Measurements from ENCODE around the gene GLS. TPM values are rescaled to one million over a fixed set of nuclear protein-coding genes. Genes with fewer than 3 reads are reported as not detected.

GLS gene
- 100 to 1,000 TPM in 2 of 3 donors, 10 to 100 TPM in 1; 96.7 to 157 (median 133) TPM for total RNA-seq

DNA sequence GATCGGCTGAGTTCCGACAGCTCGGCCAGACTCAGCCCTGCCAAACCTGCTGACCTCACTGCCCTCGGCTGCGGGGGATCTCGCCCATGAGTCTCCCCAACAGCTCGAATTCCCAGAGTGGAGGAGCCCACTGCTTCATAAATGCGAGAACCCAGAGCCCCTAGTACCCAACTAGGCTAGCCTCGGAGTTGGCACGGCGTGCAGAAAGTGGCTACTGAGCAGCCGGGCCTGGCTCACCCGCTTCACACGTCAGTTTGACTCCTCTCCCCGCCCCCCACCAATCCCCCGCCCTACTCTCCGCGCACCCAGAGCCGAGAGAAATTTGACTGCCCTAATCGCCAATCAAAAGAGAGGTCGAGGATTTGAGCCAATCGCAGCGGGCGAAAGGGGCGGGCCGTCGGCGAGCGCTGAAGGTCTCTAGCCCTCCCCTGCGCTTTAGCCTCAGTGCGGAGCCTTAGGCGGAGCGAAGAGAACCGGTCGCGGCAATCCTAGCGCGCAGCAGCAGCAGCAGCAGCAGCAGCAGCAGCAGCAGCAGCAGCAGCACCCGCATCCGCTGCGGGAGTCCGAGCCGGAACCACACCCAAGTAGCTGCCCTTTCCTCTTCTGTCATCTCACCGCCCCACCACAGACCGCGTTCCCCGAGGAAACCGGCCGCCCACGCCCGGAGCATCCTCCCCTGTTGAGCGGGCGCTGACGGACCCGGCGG lies at the start of gene GLS:
GLS (plus strand) TSS at position 444 of the 706 bp plus-strand sequence. CDS start 264 bp downstream, outside the sequence.
- intact Hi-C loops (cut with DNase I; ENCODE audit: low total_unique reads): no loop called here
- H3K4me3 ChIP-seq: peak within 1 kb of the TSS; percentile 82 to 94 (median 86)
- no peaks in the 10 kb centered on the region for H3K36me3 ChIP-seq
- peak; percentile 95 for DNase-seq (ENCODE audit: low spot score in 2 of 2)
- peak; percentile 94 to 98 (median 98) for TF ChIP-seq POLR2AphosphoS5 (IDR thresholded peaks at IDR 0.05)
- TF ChIP-seq POLR2A (IDR thresholded peaks at IDR 0.05): peak; percentile 97
- TF ChIP-seq, protein P1, sequence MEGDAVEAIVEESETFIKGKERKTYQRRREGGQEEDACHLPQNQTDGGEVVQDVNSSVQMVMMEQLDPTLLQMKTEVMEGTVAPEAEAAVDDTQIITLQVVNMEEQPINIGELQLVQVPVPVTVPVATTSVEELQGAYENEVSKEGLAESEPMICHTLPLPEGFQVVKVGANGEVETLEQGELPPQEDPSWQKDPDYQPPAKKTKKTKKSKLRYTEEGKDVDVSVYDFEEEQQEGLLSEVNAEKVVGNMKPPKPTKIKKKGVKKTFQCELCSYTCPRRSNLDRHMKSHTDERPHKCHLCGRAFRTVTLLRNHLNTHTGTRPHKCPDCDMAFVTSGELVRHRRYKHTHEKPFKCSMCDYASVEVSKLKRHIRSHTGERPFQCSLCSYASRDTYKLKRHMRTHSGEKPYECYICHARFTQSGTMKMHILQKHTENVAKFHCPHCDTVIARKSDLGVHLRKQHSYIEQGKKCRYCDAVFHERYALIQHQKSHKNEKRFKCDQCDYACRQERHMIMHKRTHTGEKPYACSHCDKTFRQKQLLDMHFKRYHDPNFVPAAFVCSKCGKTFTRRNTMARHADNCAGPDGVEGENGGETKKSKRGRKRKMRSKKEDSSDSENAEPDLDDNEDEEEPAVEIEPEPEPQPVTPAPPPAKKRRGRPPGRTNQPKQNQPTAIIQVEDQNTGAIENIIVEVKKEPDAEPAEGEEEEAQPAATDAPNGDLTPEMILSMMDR (IDR thresholded peaks at IDR 0.05): no peak
- H3K4me1 ChIP-seq: no peaks in the 10 kb centered on the region
- H3K9me3 ChIP-seq: no peaks in the 10 kb centered on the region
- H3K27ac ChIP-seq: peak within 1 kb of the TSS; percentile 90 to 95
- H3K27me3 ChIP-seq: no peaks in the 10 kb centered on the region

DNA sequence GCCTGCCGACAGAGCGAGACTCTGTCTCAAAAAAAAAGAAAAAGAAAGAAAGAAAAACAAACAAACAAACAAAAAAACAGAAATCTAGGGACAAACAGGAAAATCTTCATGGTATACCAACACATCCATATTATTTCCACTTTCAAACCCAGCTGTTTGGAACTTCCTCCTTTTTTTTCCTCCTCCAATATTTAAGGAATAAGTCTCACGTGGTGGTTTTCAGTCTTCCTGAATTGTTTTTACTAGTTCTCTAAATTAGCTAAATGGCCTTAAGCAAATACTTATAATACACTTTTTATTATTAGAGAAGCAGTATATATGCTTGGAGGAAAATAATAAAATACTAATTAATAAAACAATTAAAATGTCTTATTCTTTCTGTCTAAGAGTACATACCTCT lies 48.7 kb upstream of the GLS start:
- Histone ChIP-seq H3K4me1 (no peaks in the 10 kb centered on the region), H3K4me3 (no peak overlapping the region), H3K27me3 (no peaks in the 10 kb centered on the region), H3K9me3 (no peaks in the 10 kb centered on the region), H3K27ac (no peak overlapping the region), H3K36me3 (no peaks in the 10 kb centered on the region)
- DNase-seq (ENCODE audit: low spot score in 2 of 2): no peak
- intact Hi-C loops (cut with DNase I; ENCODE audit: low total_unique reads): loop anchor here (10.0 kb wide), 1 partner anchor 1333 kb away; no protein-coding TSS in a partner anchor
- TF ChIP-seq POLR2A (IDR thresholded peaks at IDR 0.05) (no peak), POLR2AphosphoS5 (IDR thresholded peaks at IDR 0.05) (no peak)
- TF ChIP-seq, protein P1 (IDR thresholded peaks at IDR 0.05): no peak

DNA sequence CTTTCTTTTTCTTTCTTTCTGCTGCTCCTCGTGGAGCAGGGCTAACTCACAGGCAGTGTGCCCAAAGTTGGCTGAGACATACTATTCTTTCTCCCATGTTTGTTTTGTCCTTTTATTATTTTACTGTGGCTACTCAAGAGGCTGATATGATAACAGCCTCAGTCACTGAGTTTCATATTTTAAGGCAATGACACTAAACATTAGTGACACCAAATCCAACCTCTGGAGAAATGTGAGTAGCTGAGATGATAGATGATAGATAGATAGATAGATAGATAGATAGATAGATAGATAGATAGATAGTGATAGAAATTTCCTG lies 45.8 kb upstream of the GLS start:
- intact Hi-C loops (cut with DNase I; ENCODE audit: low total_unique reads): loop anchor here (10.0 kb wide), 1 partner anchor 1330 kb away; no protein-coding TSS in a partner anchor
- H3K27ac ChIP-seq: no peak overlapping the region

DNA sequence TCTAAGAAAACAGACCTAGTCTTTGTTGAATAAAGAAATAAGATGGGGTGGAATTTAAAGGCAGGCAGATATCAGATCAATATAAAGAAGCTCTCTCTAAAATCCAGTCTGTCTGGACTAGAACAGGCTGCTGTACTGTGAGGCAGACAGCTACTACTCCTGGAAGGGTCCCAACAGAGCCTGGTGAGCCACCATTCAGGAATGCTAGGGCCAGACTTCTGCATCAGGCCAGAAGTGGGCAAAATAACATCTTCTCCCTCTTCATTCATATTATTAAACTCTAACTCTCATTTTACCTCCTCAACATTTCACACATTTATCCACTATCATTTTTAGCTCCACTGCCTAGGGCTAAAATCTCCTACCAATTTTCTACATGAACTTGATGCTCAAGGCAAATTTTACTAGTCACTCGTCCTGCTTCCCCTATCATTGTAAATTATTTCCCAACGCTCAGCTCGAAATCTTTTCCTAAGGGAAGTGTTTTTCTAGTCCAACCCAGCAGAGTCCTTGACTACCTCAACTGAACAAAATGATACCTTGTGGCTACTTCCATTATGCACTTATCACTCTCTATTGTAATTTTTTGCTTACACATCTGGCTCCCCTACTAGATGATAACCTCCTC lies 45.2 kb upstream of the GLS start:
- no peak for TF ChIP-seq POLR2AphosphoS5 (IDR thresholded peaks at IDR 0.05)
- no peak for TF ChIP-seq POLR2A (IDR thresholded peaks at IDR 0.05)
- TF ChIP-seq, protein P1 (IDR thresholded peaks at IDR 0.05): no peak
- DNase-seq (ENCODE audit: low spot score in 2 of 2): peak in 1 of 2 donors; percentile 44
- intact Hi-C loops (cut with DNase I; ENCODE audit: low total_unique reads): loop anchor here (10.0 kb wide), 1 partner anchor 1329 kb away; no protein-coding TSS in a partner anchor
- Histone ChIP-seq H3K27ac (no peak overlapping the region), H3K4me1 (no peaks in the 10 kb centered on the region), H3K9me3 (no peaks in the 10 kb centered on the region), H3K36me3 (no peaks in the 10 kb centered on the region), H3K27me3 (no peaks in the 10 kb centered on the region), H3K4me3 (no peak overlapping the region)

More for the DNA sequence above, 45.8 kb upstream of the GLS start:
- Histone ChIP-seq H3K9me3 (no peaks in the 10 kb centered on the region), H3K4me3 (no peak overlapping the region), H3K36me3 (no peaks in the 10 kb centered on the region), H3K27me3 (no peaks in the 10 kb centered on the region), H3K4me1 (no peaks in the 10 kb centered on the region)
- TF ChIP-seq, protein P1 (IDR thresholded peaks at IDR 0.05): no peak
- TF ChIP-seq POLR2A (IDR thresholded peaks at IDR 0.05) (no peak), POLR2AphosphoS5 (IDR thresholded peaks at IDR 0.05) (no peak)
- no peak for DNase-seq (ENCODE audit: low spot score in 2 of 2)

DNA sequence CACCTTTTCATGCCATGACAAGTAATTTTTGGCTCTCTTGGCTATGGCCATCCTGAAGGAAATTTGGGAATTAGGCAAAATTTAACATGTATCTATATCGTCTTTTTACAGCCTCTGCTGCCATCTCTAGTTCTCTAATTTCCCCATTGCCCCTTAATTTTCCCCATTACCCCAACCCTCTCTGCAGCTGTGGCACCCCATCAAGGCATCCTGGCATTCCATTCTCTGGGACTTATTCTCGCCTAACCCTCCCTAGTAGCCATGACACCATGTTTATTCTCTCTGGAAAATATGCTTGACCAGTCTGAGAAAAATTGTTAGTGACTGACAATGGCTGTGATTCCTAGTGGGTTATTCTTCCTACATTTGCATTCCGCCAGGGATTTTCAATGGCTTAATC lies 43.9 kb upstream of the GLS start:
- H3K27me3 ChIP-seq: no peaks in the 10 kb centered on the region
- H3K36me3 ChIP-seq: no peaks in the 10 kb centered on the region
- TF ChIP-seq POLR2A (IDR thresholded peaks at IDR 0.05) (no peak), POLR2AphosphoS5 (IDR thresholded peaks at IDR 0.05) (no peak)
- TF ChIP-seq, protein P1 (IDR thresholded peaks at IDR 0.05): no peak
- intact Hi-C loops (cut with DNase I; ENCODE audit: low total_unique reads): loop anchor here (10.0 kb wide), 1 partner anchor 1328 kb away; no protein-coding TSS in a partner anchor
- no peak overlapping the region for H3K27ac ChIP-seq
- H3K4me3 ChIP-seq: no peak overlapping the region
- DNase-seq (ENCODE audit: low spot score in 2 of 2): no peak
- no peaks in the 10 kb centered on the region for H3K9me3 ChIP-seq
- no peaks in the 10 kb centered on the region for H3K4me1 ChIP-seq
